Astrocyte (in vitro differentiated cells and primary cell): ENCODE data around the gene NR2C2.

ENCODE experiments used
- EZH2 ChIP-seq: IDR thresholded peaks from 2 replicates; pipeline ENCODE4 v1.6.1; 2012; ENCODE audit warnings: mild to moderate bottlenecking, low read length, inconsistent platforms; ENCODE audit not compliant: insufficient read depth
- TF ChIP-seq, protein P1 (sequence below): IDR thresholded peaks from 2 replicates; pipeline ENCODE4 v1.5.1; 2011; ENCODE audit warnings: low read depth, mild to moderate bottlenecking, inconsistent platforms, low read length, moderate library complexity; ENCODE audit not compliant: insufficient read depth

DNA sequence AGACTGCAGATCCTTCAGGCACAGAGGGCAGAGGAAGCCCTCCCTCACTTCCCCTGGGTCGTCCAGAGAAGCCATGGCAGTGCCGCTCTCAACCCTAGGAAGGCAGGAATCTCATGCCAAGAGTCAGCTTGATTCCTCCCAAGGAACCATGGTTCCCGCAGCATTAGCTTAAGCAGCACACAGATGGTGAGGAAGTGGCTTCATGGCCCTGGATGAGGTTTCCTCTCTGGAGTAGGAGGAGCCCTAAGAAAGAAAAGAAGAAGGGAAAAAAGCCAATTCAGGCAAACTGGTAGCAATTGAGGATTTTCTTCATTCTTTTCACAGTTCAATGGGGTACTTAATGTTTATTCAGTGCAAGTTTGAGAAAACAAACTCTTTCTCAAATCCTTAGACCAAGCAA, 148.7 kb downstream of the NR2C2 start:
- TF ChIP-seq, protein P1, sequence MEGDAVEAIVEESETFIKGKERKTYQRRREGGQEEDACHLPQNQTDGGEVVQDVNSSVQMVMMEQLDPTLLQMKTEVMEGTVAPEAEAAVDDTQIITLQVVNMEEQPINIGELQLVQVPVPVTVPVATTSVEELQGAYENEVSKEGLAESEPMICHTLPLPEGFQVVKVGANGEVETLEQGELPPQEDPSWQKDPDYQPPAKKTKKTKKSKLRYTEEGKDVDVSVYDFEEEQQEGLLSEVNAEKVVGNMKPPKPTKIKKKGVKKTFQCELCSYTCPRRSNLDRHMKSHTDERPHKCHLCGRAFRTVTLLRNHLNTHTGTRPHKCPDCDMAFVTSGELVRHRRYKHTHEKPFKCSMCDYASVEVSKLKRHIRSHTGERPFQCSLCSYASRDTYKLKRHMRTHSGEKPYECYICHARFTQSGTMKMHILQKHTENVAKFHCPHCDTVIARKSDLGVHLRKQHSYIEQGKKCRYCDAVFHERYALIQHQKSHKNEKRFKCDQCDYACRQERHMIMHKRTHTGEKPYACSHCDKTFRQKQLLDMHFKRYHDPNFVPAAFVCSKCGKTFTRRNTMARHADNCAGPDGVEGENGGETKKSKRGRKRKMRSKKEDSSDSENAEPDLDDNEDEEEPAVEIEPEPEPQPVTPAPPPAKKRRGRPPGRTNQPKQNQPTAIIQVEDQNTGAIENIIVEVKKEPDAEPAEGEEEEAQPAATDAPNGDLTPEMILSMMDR: no peak
- no peak for TF ChIP-seq EZH2
